C4-2B (cell line): ENCODE measurements around the gene PRKCA.

Experiments used
- H3K27ac ChIP-seq: fragments of 450-650 bp; 2 replicates; pipeline ENCODE4 v1.5.1; 2017
- ZFX ChIP-seq: fragments of 450-650 bp; IDR thresholded peaks from 2 replicates; pipeline ENCODE4 v1.6.1; 2017
- TF ChIP-seq, protein P1 (sequence below): fragments of 450-650 bp; conservative IDR thresholded peaks from 2 replicates; pipeline ENCODE4 v1.5.1; 2017; ENCODE audit warnings: mild to moderate bottlenecking

The PRKCA gene

GRCh38 chr17:66604376-66604775 lies 302.0 kb downstream of the PRKCA start:
- no peak for TF ChIP-seq ZFX
- TF ChIP-seq, protein P1, sequence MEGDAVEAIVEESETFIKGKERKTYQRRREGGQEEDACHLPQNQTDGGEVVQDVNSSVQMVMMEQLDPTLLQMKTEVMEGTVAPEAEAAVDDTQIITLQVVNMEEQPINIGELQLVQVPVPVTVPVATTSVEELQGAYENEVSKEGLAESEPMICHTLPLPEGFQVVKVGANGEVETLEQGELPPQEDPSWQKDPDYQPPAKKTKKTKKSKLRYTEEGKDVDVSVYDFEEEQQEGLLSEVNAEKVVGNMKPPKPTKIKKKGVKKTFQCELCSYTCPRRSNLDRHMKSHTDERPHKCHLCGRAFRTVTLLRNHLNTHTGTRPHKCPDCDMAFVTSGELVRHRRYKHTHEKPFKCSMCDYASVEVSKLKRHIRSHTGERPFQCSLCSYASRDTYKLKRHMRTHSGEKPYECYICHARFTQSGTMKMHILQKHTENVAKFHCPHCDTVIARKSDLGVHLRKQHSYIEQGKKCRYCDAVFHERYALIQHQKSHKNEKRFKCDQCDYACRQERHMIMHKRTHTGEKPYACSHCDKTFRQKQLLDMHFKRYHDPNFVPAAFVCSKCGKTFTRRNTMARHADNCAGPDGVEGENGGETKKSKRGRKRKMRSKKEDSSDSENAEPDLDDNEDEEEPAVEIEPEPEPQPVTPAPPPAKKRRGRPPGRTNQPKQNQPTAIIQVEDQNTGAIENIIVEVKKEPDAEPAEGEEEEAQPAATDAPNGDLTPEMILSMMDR, result no peak

DNA sequence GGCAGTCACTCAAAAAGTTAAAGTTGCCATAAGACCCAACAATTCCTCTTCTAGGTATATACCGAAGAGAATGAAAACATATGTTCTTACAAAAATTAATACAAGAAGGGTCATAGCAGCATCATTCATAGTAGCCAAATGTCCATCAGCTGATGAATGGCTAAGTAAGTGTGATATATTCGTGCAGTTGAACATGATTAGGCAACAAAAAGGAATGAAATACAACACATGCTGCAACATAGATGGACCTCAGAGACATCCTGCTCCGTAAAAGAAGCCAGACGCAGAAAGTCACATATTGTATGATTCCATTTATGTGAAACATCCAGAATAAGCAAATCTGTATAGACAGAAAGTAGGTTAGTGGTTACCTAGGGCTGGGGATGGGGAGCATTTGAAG lies 303.1 kb downstream of the PRKCA start:
- no peak overlapping the region for H3K27ac ChIP-seq
- no peak for TF ChIP-seq ZFX
- TF ChIP-seq, protein P1, result no peak

More at GRCh38 chr17:66604376-66604775, 302.0 kb downstream of the PRKCA start:
- no peak overlapping the region for H3K27ac ChIP-seq

DNA sequence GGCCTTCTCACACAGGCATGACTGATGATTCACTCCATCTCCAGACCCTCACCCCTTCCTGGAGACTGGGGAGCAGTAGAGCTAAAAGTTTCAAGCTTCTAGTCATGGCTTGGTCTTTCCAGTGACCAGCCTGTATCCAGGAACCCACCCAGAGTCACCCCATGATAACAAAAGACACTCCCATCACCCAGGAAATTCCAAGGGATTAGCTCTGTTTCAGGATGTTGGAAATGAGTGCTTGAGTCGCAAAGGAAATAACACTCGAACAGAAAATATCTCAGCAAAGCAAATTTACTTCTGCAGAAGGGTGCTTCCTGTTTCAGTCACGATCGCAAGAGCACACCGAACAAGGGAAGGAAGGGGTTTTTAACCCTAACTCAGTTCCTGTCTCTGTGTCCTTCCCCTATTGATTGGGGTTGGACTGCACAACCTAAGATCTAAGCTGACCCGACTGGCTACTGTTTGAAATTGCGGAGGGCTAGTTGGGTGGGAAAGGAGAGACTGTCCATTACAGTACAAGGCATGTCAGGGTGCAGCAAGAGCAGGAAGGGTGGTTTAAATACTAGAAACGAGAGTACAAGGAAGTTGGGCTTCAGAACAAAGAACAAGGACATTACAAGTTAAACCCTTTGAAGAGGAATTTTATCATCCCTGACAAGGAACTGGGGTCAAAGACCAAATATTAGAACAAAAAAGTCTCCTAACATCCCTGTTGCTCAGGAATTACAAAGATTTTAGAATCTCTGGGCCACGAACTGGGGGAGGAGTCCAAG lies 308.1 kb downstream of the PRKCA start:
- TF ChIP-seq, protein P1, result no peak
- no peak for TF ChIP-seq ZFX
- no peak overlapping the region for H3K27ac ChIP-seq

GRCh38 chr17:66611397-66611796 lies 309.0 kb downstream of the PRKCA start:
- no peak for TF ChIP-seq ZFX
- TF ChIP-seq, protein P1, result no peak
- no peak overlapping the region for H3K27ac ChIP-seq

GRCh38 chr17:66612993-66613392 lies 310.6 kb downstream of the PRKCA start:
- no peak overlapping the region for H3K27ac ChIP-seq
- TF ChIP-seq, protein P1, result no peak
- TF ChIP-seq ZFX, result no peak

DNA sequence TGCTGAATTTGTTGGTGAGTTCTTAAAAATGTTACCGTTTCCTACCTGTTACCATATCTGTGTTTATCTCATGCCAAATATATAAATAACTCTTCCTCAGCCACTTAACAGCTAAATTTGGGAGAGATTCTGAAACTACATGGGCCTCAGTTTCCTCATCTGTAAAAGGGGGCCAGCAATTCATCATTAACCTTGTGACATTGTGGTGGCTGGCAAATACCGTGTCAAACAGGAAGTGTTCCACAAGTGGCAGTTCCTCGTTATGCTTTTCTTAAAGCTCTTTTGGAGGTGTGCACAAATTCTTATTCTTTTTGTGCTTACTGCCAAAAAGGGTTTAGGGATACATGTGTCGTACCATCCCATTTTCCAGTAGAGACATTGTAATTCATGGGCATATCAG lies 312.1 kb downstream of the PRKCA start:
- H3K27ac ChIP-seq, result no peak overlapping the region
- TF ChIP-seq, protein P1, result no peak
- TF ChIP-seq ZFX, result no peak

DNA sequence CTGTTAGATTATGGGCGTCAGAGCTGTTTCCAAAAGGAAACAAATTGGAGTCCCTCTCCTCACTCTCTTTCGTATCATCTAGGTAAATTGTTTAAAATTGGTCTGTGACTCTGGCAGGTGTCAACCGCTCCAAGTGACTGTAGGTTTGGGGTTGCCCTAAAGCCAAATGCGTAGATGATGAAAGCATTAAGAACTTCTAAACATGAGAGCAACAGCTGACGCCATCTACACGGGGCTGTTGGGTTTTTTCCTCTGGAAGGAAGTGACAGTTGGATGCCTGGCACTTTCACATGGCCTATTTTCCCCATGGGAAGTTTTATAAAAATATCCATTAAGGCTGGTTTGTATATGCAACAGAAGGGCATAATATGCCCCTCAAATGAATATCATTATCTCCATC lies 316.8 kb downstream of the PRKCA start:
- TF ChIP-seq, protein P1, result no peak
- no peak for TF ChIP-seq ZFX
- no peak overlapping the region for H3K27ac ChIP-seq
